NCI-H1694 treated with DMSO at 0.1 percent for 48 hours (cell line): ENCODE results near the gene TFAM.

Source experiments
- DNase-seq: peaks from one replicate; lab custom pipeline; 2025; lab: John Stamatoyannopoulos, UW

TFAM gene

GRCh38 chr10:58433571-58433970 is 48.4 kb downstream of the TFAM start:
- no peak for DNase-seq

GRCh38 chr10:58435297-58435985 is 50.2 kb downstream of the TFAM start:
- DNase-seq = no peak

- DNase-seq = no peak
Measured at GRCh38 chr10:58436071-58436470, 50.9 kb downstream of the TFAM start.

- no peak for DNase-seq
Measured at GRCh38 chr10:58438340-58438871, 53.2 kb downstream of the TFAM start.

- no peak for DNase-seq
Measured at GRCh38 chr10:58438986-58439385, 53.8 kb downstream of the TFAM start.

GRCh38 chr10:58439632-58440364 is 54.6 kb downstream of the TFAM start:
- DNase-seq = no peak

- no peak for DNase-seq
Measured at GRCh38 chr10:58440484-58440883, 55.3 kb downstream of the TFAM start.

GRCh38 chr10:58444321-58444720 is 59.1 kb downstream of the TFAM start:
- no peak for DNase-seq

GRCh38 chr10:58444876-58445275 is 59.7 kb downstream of the TFAM start:
- no peak for DNase-seq

- no peak for DNase-seq
Measured at GRCh38 chr10:58448121-58448935, 63.1 kb downstream of the TFAM start.
